Natural killer cell (primary cell): Measurements from ENCODE around the gene G3BP2. TPM values are rescaled to one million over a fixed set of nuclear protein-coding genes. Genes with fewer than 3 reads are reported as not detected.
"Not testable (repeated sequence)": the region's sequence is repeated elsewhere in the genome, so short reads cannot be mapped to it uniquely, and the experiment has no call there.

ENCODE experiments used
- ATAC-seq, 3 donors: fragments of 150-1000 bp in 2 of 3; fragments of 200-7000 bp in 1 of 3; cut with Tn5 transposase; 1 replicate in 1 of 3; 2 replicates in 2 of 3; pipeline ENCODE4 v1.10.0; 2021; ENCODE audit warnings: mild to moderate bottlenecking in 2 of 3, moderate library complexity in 2 of 3
- DNase-seq, 2 donors: peaks; one replicate each; pipeline versions ENCODE4 v3.0.0 to v3.0.0-alpha.2; 2013 to 2021; ENCODE audit warnings: mixed read lengths in 1 of 2
- H3K27ac ChIP-seq: one replicate; pipeline ENCODE4 v1.5.1; 2013; ENCODE audit warnings: mild to moderate bottlenecking, low read length
- H3K27me3 ChIP-seq: one replicate; pipeline ENCODE4 v1.6.1; 2013; ENCODE audit warnings: low read length; ENCODE audit not compliant: control insufficient read depth, insufficient read depth
- H3K36me3 ChIP-seq: one replicate; pipeline ENCODE4 v1.6.1; 2013; ENCODE audit warnings: low read length; ENCODE audit not compliant: control insufficient read depth, insufficient read depth
- H3K4me1 ChIP-seq: one replicate; pipeline ENCODE4 v1.6.1; 2013; ENCODE audit warnings: low read length; ENCODE audit not compliant: control insufficient read depth, insufficient read depth
- H3K4me3 ChIP-seq: one replicate; pipeline ENCODE4 v1.5.1; 2013; ENCODE audit warnings: low read length
- H3K9me3 ChIP-seq: one replicate; pipeline ENCODE4 v1.6.1; 2013; ENCODE audit warnings: low read length; ENCODE audit not compliant: control insufficient read depth, insufficient read depth
- H3K27ac Mint-ChIP-seq, 2 donors: one replicate each; pipeline ENCODE4 v1.8.0; 2022; ENCODE audit warnings: mild to moderate bottlenecking in 2 of 2, mixed read lengths in 2 of 2, moderate library complexity in 1 of 2
- H3K27me3 Mint-ChIP-seq, 2 donors: one replicate each; pipeline ENCODE4 v1.8.0; 2022; ENCODE audit warnings: low read depth in 2 of 2, mixed read lengths in 2 of 2
- H3K36me3 Mint-ChIP-seq: one replicate; pipeline ENCODE4 v1.8.0; 2022; ENCODE audit warnings: mixed read lengths
- H3K4me1 Mint-ChIP-seq, 2 donors: one replicate each; pipeline ENCODE4 v1.8.0; 2022; ENCODE audit warnings: mixed read lengths in 2 of 2
- H3K4me3 Mint-ChIP-seq: one replicate; pipeline ENCODE4 v1.8.0; 2022; ENCODE audit warnings: mild to moderate bottlenecking, moderate library complexity, mixed read lengths
- H3K9me3 Mint-ChIP-seq, 2 donors: one replicate each; pipeline ENCODE4 v1.8.0; 2022; ENCODE audit warnings: mixed read lengths in 2 of 2
- CTCF ChIP-seq: fragments of 200-600 bp; IDR thresholded peaks from one replicate; pipeline ENCODE4 v1.8.0; 2022; ENCODE audit warnings: antibody characterized with exemption
- WGBS: methylation state at CpG from one replicate; pipeline ENCODE4 v1.1.7; 2013; ENCODE audit warnings: missing lambda C conversion rate; ENCODE audit not compliant: insufficient coverage; 5-methylcytosine and 5-hydroxymethylcytosine counted together
- intact Hi-C: fragments of 100-400 bp; cut with micrococcal nuclease; formaldehyde crosslinking; loops from one replicate; pipeline ENCODE4 v1.14.2; 2022
- total RNA-seq, 4 donors: library from RNA; stranded (reverse); fragments of 120-200 nt in 1 of 4; gene quantifications; one replicate each; pipeline versions ENCODE4 v1.2.3 to v1.2.4, GENCODE V29; 2013 to 2022

G3BP2 gene
- total RNA-seq, 3 donors from 2014 or later (not counting 1 experiment from before 2014, with no cell fraction given), result 204 to 233 (median 214) TPM

GRCh38 chr4:75668596-75668995 is 4.6 kb downstream of the G3BP2 start:
- DNase-seq (no peak), ATAC-seq (no peak)
- H3K9me3 ChIP-seq, result no peaks in the 10 kb centered on the region
- no peaks in the 10 kb centered on the region for H3K27me3 Mint-ChIP-seq
- H3K4me3 ChIP-seq, result no peak overlapping the region
- H3K27me3 ChIP-seq, result no peaks in the 10 kb centered on the region
- H3K27ac Mint-ChIP-seq, result peak overlapping the region; percentile 2 to 26
- H3K4me1 ChIP-seq, result peaks cover 11% of the 10 kb centered on the region
- no peaks in the 10 kb centered on the region for H3K36me3 Mint-ChIP-seq
- intact Hi-C loops, result no loop called here
- no peak overlapping the region for H3K27ac ChIP-seq
- no peaks in the 10 kb centered on the region for H3K36me3 ChIP-seq
- H3K9me3 Mint-ChIP-seq, result no peaks in the 10 kb centered on the region
- no peak overlapping the region for H3K4me3 Mint-ChIP-seq
- peaks cover 71 to 76% of the 10 kb centered on the region in 2 donors for H3K4me1 Mint-ChIP-seq
- no peak for TF ChIP-seq CTCF

- H3K27me3 ChIP-seq, H3K27me3 Mint-ChIP-seq, DNase-seq, H3K9me3 Mint-ChIP-seq, intact Hi-C loops, H3K4me3 ChIP-seq, H3K9me3 ChIP-seq, H3K36me3 ChIP-seq, H3K36me3 Mint-ChIP-seq, ATAC-seq, H3K27ac ChIP-seq: not testable (repeated sequence)
- peak overlapping the region; percentile 18 for H3K4me3 Mint-ChIP-seq
- WGBS, result 87% methylated on average over 7 of the region's 7 CpGs
- H3K4me1 ChIP-seq, result peaks cover 14% of the 10 kb centered on the region
- H3K27ac Mint-ChIP-seq, result peak overlapping the region; percentile 26 to 43
- H3K4me1 Mint-ChIP-seq, result peaks cover 66 to 70% of the 10 kb centered on the region in 2 donors
Measured at GRCh38 chr4:75667636-75668035, 5.6 kb downstream of the G3BP2 start.

- no peaks in the 10 kb centered on the region for H3K27me3 ChIP-seq
- no peaks in the 10 kb centered on the region for H3K9me3 ChIP-seq
- no peak for DNase-seq
- ATAC-seq, result no peak
- 100% methylated on average over 1 of the region's 4 CpGs for WGBS
- peaks cover 14% of the 10 kb centered on the region for H3K4me1 ChIP-seq
- no peaks in the 10 kb centered on the region for H3K27me3 Mint-ChIP-seq
- no peaks in the 10 kb centered on the region for H3K9me3 Mint-ChIP-seq
- H3K27ac Mint-ChIP-seq, result peak overlapping the region; percentile 17 to 26
- intact Hi-C loops, result no loop called here
- H3K27ac ChIP-seq, result no peak overlapping the region
- TF ChIP-seq CTCF, result no peak
- no peak overlapping the region for H3K4me3 Mint-ChIP-seq
- H3K36me3 ChIP-seq, result peaks cover 12% of the 10 kb centered on the region
- H3K36me3 Mint-ChIP-seq, result no peaks in the 10 kb centered on the region
- H3K4me3 ChIP-seq, result no peak overlapping the region
- peaks cover 60 to 66% of the 10 kb centered on the region in 2 donors for H3K4me1 Mint-ChIP-seq
Measured at GRCh38 chr4:75666299-75666698, 6.9 kb downstream of the G3BP2 start.

- H3K27me3 ChIP-seq, H3K9me3 ChIP-seq, H3K27me3 Mint-ChIP-seq, H3K27ac ChIP-seq, intact Hi-C loops, ATAC-seq, H3K9me3 Mint-ChIP-seq, DNase-seq, H3K4me3 Mint-ChIP-seq, H3K27ac Mint-ChIP-seq, H3K36me3 Mint-ChIP-seq, H3K4me3 ChIP-seq: not testable (repeated sequence)
- 95% methylated on average over 3 of the region's 3 CpGs for WGBS
- peaks cover 50 to 66% of the 10 kb centered on the region in 2 donors for H3K4me1 Mint-ChIP-seq
- H3K36me3 ChIP-seq, result peaks cover 29% of the 10 kb centered on the region
- H3K4me1 ChIP-seq, result peaks cover 14% of the 10 kb centered on the region
Measured at GRCh38 chr4:75664604-75665003, 8.6 kb downstream of the G3BP2 start.
